ENCODE results near the gene ZDHHC18.

- TF ChIP-seq, protein P1, sequence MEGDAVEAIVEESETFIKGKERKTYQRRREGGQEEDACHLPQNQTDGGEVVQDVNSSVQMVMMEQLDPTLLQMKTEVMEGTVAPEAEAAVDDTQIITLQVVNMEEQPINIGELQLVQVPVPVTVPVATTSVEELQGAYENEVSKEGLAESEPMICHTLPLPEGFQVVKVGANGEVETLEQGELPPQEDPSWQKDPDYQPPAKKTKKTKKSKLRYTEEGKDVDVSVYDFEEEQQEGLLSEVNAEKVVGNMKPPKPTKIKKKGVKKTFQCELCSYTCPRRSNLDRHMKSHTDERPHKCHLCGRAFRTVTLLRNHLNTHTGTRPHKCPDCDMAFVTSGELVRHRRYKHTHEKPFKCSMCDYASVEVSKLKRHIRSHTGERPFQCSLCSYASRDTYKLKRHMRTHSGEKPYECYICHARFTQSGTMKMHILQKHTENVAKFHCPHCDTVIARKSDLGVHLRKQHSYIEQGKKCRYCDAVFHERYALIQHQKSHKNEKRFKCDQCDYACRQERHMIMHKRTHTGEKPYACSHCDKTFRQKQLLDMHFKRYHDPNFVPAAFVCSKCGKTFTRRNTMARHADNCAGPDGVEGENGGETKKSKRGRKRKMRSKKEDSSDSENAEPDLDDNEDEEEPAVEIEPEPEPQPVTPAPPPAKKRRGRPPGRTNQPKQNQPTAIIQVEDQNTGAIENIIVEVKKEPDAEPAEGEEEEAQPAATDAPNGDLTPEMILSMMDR (IDR thresholded peaks at IDR 0.05; ENCODE audit: low read length), result peak; percentile 95
- TF ChIP-seq EZH2phosphoT487 (IDR thresholded peaks at IDR 0.05; ENCODE audit: low read length) (no peak), EZH2 (optimal IDR thresholded peaks at IDR 0.05; ENCODE audit: low read depth, low read length) (no peak)
Observed at GRCh38 chr1:26788836-26789611, 37.5 kb upstream of the ZDHHC18 start.
